ENCODE results near the gene GRK3.

The GRK3 gene

GRCh38 chr22:25656724-25657123 is 92.2 kb downstream of the GRK3 start:
- in situ Hi-C loops (cut with MboI; ENCODE audit: low sequenced_read_pairs): no loop called here

GRCh38 chr22:25658633-25659032 is 94.2 kb downstream of the GRK3 start:
- in situ Hi-C loops (cut with MboI; ENCODE audit: low sequenced_read_pairs): no loop called here

- in situ Hi-C loops (cut with MboI; ENCODE audit: low sequenced_read_pairs): no loop called here
Measured at GRCh38 chr22:25659413-25659812, 94.9 kb downstream of the GRK3 start.

GRCh38 chr22:25660336-25660735 is 95.9 kb downstream of the GRK3 start:
- in situ Hi-C loops (cut with MboI; ENCODE audit: low sequenced_read_pairs): no loop called here

GRCh38 chr22:25661073-25661472 is 96.6 kb downstream of the GRK3 start:
- in situ Hi-C loops (cut with MboI; ENCODE audit: low sequenced_read_pairs): no loop called here

GRCh38 chr22:25663654-25664053 is 99.2 kb downstream of the GRK3 start:
- in situ Hi-C loops (cut with MboI; ENCODE audit: low sequenced_read_pairs): no loop called here

- in situ Hi-C loops (cut with MboI; ENCODE audit: low sequenced_read_pairs): no loop called here
Measured at GRCh38 chr22:25666308-25666707, 101.8 kb downstream of the GRK3 start.

- in situ Hi-C loops (cut with MboI; ENCODE audit: low sequenced_read_pairs): no loop called here
Measured at GRCh38 chr22:25668437-25668836, 104.0 kb downstream of the GRK3 start.

GRCh38 chr22:25669253-25670069 is 105.0 kb downstream of the GRK3 start:
- in situ Hi-C loops (cut with MboI; ENCODE audit: low sequenced_read_pairs): no loop called here

- in situ Hi-C loops (cut with MboI; ENCODE audit: low sequenced_read_pairs): no loop called here
Measured at GRCh38 chr22:25670070-25670461, 105.6 kb downstream of the GRK3 start.

- in situ Hi-C loops (cut with MboI; ENCODE audit: low sequenced_read_pairs): no loop called here
Measured at GRCh38 chr22:25672289-25673084, 108.0 kb downstream of the GRK3 start.

GRCh38 chr22:25673713-25674112 is 109.2 kb downstream of the GRK3 start:
- in situ Hi-C loops (cut with MboI; ENCODE audit: low sequenced_read_pairs): no loop called here

GRCh38 chr22:25677631-25678030 is 113.2 kb downstream of the GRK3 start:
- in situ Hi-C loops (cut with MboI; ENCODE audit: low sequenced_read_pairs): no loop called here

GRCh38 chr22:25680051-25680450 is 115.6 kb downstream of the GRK3 start:
- in situ Hi-C loops (cut with MboI; ENCODE audit: low sequenced_read_pairs): no loop called here

- in situ Hi-C loops (cut with MboI; ENCODE audit: low sequenced_read_pairs): no loop called here
Measured at GRCh38 chr22:25680956-25681355, 116.5 kb downstream of the GRK3 start.

GRCh38 chr22:25682109-25682508 is 117.6 kb downstream of the GRK3 start:
- in situ Hi-C loops (cut with MboI; ENCODE audit: low sequenced_read_pairs): no loop called here

GRCh38 chr22:25688627-25689026 is 124.2 kb downstream of the GRK3 start:
- in situ Hi-C loops (cut with MboI; ENCODE audit: low sequenced_read_pairs): no loop called here

GRCh38 chr22:25689631-25690030 is 125.2 kb downstream of the GRK3 start:
- in situ Hi-C loops (cut with MboI; ENCODE audit: low sequenced_read_pairs): loop anchor here (10.0 kb wide), 1 partner anchor 215 kb away; no protein-coding TSS in a partner anchor

GRCh38 chr22:25690798-25691197 is 126.3 kb downstream of the GRK3 start:
- in situ Hi-C loops (cut with MboI; ENCODE audit: low sequenced_read_pairs): loop anchor here (10.0 kb wide), 1 partner anchor 216 kb away; no protein-coding TSS in a partner anchor

- in situ Hi-C loops (cut with MboI; ENCODE audit: low sequenced_read_pairs): loop anchor here (10.0 kb wide), 1 partner anchor 218 kb away; no protein-coding TSS in a partner anchor
Measured at GRCh38 chr22:25692397-25693267, 128.2 kb downstream of the GRK3 start.

- in situ Hi-C loops (cut with MboI; ENCODE audit: low sequenced_read_pairs): loop anchor here (10.0 kb wide), 1 partner anchor 218 kb away; no protein-coding TSS in a partner anchor
Measured at GRCh38 chr22:25693268-25693565, 128.7 kb downstream of the GRK3 start.

Data from HL-60/S4 treated with phorbol 12-myristate 13-acetate at 8.2 ng/mL for 4 days and 3 days (cell line).